ENCODE results near the gene CCDC85C.

Gene CCDC85C

DNA sequence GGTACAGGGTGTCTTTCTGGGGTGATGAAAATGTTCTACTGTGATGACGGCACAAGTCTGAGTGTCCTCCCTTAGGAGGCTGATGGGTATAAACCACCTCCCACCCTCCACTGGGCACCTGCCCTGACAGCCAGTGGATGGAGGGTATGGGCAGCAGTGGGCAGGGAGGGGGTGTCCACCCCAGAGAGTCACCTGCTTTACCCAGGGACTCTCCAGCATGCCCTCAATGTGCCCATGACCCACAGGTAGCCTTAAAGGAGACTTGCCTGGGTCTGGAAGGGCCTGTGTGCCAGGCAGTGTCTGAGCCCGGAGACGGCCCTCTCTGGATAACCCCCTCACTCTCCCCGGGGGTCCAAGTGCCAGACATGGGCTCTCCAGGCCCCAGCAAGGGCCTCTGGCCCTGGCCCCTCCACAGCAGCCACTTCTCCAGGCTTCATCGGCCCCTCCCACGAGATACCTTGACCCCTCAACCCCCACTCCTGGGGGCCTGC lies 84.0 kb downstream of the CCDC85C start:
- no peak for DNase-seq

DNA sequence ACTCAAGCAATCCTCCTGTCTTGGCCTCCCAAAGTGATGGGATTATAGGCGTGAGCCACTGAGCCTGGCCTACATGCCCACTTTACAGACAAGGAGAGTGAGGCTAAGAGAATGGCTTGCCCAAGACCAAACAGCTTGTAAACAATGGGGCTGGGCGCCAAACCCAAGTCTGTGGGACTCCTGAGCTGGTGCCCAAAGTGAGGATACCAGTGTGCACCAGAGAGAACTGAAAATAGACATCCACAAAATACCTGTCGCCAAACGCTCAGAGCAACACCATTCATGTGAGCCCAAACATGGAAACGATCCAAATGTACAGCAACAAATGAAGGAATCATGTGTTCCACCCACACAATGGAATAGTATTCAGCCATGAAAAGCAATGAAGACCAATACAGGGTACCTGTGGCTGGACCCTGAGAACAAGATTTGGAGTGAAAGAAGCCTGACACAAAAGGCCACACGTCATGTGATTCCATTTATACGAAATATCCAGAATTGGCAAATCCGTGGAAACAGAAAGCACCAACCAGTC lies 84.6 kb downstream of the CCDC85C start:
- DNase-seq, result no peak

DNA sequence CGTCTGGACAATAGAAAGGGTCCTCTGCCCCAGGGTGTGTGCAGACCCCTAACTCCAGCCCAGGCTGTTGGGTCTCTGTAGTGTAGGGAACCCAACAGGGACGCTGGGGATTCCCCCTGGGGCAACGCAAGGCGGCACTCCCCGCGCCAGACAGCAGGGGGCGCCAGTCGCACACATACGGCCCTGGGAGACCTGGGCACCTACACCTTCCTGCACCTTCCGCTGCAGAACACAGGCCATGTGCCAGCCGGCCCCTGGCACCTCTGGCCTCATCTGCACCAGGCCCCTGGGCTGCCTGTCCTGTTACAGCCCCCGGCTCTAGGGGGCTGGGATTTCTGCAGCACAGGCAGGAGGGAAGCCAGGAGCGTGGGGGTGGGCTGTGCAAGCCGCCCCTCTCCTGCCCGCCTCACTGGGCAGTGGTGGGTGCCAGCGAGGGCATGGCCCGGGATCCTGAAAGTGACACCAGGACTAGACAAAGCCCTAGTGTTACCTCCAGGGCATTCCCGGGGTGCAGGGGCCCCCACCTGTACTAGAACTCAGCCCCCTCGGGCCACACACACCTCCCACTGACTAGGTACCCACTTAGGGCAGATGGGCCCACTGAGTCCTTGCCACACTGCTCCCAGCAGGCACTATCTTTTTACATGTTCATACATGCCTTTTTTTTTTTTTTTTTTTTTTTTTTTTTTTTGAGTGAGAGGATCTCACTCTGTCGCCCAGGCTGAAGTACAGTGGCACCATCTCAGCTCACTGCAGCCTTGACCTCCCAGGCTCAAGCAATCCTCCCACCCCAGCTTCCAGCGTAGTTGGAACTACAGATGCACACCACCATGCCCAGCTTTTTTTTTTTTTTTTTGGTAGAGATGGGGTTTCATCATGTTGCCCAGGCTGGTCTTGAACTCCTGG lies 85.3 kb downstream of the CCDC85C start:
- DNase-seq, result peak; percentile 64

DNA sequence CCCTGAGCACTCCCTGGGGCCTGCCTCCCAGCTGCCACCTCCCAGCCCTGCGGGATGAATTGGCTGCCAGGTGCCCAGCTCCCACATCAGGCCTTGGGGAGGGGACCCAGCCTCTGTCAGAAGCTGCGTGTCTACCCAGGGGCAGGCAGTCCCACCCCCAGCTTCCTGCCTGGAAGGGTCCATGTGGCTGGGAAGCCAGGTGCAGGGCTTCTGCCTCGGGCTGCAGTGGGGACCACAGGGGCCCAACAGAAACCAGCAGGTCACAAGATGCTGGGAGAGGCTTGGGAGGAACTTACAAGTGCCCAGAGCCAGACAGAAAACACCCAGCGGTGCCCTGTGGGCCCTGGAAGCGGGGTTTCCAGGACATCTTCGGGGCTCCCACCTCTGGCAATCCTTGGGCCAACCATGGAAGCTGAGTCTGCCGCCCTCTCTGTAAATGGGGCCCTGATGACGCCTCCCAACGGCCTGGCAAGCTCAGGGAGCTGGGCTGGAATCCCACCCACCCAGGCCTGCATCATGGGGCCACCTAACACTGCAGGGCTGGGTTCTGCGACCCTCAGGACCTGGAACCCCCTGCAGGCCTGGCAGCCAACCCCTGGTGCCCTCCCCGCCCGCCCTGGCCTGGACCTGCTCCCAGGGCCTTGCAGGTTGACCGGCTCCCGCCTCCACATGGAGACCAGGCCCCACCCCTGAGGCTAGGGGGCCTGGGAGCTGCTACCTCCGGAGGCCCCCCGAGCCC lies 86.2 kb downstream of the CCDC85C start:
- DNase-seq, result no peak

DNA sequence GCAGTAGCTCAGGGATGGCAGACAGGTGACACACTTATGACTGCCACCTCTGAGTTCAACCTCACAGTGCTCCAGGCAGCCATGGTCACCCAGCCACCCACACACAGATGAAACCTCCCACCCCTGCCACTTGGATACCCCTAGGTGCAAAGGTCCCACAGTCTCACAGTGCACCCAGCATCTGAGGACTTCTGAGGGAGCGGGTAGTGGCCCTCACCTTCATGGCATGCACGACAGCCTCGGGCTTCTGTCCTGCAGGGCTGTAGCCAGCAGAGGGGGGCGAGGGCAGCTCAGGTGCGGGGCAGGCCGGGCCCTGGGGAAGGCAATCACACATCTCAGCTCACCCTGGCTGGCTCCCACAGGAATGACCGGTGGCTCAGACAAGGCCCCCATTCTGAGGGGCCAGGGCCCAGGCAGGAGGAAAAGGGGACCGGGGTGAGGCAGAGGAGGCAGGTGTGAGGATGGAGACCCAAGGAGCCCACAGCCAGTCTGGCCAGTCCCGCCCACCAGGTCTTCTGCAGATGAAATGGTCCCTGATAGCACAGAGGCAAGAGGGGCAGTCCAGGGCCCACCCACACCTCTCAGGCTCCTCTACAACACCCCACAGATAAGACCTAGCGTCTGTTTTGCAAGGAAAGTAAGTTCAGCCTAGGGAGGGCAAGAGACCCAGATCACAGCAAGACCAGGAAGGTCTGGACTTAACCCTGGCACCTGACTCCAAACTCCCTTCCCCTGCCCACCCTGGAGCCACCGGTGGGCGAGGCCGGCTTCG lies 87.0 kb downstream of the CCDC85C start:
- DNase-seq, result no peak

DNA sequence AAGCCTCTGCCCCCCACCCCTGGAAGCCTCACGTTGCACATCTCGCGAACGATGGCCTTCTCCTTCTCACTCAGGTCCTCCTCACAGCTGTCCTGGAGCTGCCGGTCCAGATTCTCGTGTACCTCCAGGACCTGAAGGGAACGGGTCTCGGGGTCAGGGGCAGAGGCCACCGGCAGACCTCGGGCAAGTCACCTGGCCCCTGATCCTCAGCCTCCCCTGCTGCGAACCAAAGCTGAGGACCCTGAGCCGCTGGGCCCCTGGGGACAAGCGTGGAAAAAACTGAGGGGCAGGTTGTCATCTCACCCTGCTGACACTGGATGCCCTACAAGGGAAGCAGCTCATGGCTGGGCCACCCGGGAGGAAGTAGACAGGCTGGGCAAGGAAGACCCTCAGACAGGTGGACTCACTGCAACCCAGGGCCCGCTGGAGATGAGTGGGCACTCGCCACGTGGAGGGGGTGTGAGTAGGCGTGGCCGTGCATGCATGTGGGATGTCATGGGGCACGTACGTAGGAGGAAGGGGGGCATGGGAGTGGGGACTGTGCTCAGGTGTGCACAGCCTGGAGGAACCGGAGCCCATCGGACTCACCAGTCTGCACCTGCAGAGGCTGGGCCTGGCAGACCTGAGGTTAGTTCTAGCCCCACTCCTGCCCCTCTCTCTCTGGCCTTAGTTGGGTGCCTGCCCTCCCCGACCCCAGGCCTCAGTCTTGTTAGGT lies 87.7 kb downstream of the CCDC85C start:
- DNase-seq, result no peak

DNA sequence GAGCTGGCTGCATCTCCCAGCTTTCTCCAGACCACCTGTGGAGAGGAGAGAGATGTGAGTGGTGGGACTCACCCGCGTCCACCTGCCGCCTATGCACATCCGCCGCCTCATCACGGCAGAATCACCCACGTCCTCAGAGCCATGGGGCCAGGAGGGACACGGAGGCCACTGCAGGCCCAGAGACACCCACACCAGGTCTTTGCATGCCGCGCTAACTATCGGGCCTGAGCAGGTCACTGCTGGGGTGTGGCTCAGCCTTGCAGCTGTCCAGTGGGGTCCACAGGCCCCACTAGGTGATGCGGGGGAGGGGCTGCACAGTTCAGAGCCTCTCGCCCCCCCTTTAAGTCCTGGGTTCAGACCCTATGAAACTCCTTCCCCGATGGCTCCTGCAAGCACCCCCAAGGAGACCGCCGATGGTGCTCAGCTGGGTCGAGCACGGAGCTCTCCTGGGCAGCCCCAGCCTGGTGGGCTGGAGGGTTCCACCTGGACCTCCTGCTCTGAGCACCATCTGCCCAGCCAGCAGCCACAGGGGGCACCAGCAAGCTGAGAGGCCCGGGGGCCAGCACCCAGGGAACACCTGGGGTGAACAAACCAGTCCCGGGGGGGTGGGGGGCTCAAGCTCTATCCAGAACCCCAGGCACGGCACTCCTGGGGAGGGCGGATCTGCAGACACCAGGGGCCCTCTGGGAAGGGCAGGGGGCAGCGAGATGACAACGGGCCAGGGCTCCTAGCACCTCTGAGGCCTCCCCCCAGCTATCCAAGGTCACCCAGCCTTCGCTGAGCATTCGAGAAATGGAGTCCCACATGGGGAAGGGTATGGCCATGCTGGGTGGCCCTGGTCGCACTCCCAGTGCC lies 88.5 kb downstream of the CCDC85C start:
- DNase-seq, result no peak

DNA sequence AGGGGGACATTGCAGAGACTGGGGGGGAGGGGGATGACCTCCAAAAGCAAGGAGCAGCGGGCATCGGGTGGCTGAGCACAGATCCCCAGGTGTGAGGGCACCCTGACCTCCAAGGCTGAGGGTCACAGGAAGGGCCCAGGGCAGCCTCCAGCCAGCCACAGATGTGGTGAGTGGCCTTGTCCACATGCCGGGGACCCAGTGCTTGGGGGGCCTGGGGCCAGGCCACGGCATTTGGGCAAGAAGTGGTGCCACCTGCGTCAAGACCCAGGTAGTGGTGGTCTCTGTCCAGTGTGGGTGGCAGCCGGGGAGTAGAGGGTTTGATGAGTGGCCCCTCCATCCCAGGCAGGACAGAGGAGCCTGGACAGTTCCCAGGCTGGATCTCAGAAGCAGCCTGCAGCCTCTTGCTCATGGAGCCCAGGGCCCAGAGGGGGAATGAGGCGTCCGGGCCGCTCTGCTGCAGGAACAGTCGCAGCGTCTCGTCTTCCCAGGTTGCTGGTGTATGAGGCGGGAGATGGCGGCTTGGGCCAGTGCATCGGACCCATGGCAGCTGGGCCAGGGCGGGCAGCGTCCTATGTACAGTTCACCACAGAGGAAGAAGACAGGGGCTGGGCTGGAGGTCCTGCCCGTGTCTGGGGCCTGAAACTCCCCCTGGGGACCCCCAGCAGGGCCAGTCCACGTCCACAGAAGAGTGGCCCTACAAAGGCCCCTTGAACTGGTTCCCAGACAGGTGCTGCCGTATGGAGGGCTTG lies 89.3 kb downstream of the CCDC85C start:
- no peak for DNase-seq

DNA sequence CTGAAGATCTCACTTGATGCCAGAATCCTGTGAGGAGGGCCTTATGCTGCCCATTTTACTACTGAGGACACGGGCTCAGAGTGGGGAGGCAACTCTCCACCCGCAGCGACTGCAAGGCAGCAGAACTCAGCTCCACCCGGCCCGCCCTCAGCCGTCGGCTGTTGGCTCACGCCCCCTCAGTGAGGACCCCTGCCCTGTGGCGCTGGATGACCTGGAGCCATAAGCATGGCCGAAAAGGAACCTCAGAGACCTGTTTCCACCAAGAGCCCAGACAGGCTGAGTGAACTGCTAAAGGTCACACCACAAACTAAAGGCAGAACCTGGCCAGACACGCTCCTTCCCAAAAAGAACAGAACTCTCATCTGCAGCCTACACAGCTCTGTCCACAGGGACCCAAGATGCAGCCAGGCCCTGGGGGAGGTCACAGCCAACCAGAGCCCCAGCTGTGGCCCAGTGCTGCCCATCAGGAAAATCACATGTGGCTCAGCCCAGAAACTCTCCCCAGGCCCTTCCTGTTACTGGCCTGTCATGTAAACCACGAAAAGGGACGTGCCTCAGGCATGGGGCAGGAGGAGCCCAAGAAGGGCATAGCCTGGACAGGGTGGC lies 90.0 kb downstream of the CCDC85C start:
- DNase-seq, result no peak

DNA sequence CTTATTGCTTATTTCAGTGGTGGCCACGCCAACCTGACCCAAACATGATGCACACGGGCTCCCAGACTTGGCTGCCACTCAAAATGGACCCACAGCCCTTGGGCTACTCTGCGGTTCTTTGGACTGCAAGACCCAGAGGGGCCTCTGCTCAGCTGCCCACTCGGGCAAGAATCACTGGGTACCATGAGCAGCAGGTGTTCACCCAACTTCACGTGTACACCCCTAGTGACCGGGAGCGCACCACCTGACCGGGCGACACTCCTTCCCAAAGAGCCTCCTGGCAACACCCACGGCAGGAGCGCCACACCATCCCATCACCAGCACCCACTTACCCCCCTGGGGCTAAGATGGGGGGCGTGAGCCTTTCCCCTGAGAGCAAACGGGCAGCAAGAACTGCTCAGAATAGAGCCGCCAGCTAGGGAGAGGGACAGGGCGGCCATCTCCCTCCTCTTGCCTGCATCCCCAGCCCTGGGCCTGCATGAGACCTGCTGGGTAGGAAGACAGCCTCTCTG lies 90.8 kb downstream of the CCDC85C start:
- DNase-seq, result no peak

DNA sequence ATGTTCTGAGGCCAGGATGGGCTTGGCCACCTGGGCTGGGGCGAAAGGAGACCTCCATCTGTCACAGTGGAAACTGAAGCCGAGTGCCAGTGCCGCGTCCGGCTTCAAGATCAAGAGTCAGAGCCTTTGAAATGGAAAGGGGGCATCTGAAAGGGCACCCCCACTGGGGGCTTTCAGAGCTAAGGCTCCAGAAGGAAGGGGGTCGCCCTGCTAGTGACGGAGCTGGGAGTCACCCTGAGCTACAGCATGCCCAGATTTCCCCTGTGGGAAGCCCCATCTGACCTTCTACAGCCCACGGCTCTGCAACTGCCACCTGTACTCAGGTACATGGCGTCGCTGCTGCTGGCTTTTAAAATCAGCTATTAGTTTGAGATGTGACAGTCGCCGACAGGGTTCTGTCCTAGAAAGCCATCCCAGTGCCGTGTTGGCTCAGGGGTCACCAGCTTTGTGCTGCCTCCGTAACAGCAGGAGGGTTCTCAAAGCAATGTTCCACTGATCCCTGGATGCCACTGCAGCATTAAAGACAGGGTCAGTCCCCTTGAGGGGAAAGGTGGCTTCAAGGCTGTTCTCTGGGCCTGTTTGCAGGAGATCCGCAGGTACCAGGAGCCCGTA lies 91.3 kb downstream of the CCDC85C start:
- DNase-seq, result no peak

DNA sequence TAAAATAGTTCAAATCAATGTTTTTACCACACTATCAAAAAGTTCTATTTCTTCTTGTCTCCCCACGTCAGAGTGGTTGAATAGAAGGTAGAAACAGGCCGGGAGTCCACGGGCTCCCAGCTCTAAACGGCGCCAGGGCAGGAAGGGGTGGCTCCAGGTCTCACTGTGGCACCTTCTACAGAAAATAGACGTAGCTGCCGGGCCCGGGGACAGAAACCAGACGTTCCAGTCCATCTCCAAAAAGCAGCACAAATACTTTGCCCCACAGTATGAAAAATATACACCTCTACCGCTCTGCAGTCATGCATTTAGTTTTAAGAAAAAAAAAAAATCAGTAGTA lies 91.9 kb downstream of the CCDC85C start:
- no peak for DNase-seq

DNA sequence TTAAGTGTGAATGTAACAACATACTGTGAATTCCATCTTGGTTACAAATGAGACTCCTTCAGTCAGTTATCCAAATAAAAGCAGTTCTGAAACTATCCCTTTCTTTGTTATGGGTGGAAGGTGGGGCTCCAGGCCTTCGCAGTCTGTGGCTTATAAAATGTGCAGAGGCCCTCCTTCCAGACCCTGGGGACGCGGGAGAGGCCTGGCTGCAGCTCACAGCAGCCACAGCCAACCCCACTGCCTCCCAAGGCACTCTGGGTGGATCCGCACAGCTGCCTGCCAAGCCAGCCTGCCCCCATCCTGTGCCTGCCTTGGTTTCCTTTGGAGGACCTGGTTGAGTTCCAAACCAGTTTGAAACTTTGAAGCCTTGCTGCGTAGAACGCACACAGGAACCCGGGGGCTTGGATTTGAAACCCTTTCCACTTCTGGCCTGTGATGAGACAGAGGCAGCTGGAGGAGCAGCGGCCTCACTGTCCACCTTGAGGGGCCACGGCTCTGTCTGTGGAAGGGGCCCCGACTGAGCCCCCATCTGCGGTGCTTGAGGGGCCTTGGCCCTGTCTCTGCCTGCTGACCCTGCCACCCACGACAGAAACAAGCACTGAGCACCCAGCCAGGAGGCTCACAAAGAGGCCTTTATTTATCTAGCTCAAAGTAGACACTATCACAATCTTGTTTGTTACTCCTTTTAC lies 92.4 kb downstream of the CCDC85C start:
- no peak for DNase-seq

DNA sequence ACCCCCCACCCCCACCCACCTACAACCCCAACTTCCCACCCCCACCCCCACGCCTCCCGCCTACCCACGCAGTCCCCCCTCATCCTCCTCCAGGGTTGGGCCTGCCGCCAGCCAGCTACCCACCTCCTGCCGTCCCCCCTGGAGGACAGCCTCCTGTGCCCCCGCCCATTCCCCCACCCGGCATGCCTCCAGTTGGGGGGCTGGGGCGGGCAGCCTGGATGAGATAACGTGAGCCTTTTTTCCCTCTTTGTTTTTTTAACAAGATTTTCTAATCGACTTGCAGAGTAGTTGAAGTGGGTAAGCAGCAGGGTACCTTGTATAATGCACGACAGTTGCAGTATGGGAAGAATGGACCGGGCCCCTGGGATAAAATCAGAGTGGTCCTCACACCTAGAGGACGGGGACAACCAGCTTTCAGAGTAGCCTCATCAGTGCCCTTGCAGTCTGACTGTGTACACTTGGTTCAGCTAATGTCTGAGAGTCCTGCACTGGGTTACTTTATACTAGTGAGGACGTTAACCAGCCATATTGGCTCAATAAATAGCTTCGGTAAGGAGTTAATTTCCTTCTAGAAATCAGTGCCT lies 93.4 kb downstream of the CCDC85C start:
- DNase-seq, result no peak

DNA sequence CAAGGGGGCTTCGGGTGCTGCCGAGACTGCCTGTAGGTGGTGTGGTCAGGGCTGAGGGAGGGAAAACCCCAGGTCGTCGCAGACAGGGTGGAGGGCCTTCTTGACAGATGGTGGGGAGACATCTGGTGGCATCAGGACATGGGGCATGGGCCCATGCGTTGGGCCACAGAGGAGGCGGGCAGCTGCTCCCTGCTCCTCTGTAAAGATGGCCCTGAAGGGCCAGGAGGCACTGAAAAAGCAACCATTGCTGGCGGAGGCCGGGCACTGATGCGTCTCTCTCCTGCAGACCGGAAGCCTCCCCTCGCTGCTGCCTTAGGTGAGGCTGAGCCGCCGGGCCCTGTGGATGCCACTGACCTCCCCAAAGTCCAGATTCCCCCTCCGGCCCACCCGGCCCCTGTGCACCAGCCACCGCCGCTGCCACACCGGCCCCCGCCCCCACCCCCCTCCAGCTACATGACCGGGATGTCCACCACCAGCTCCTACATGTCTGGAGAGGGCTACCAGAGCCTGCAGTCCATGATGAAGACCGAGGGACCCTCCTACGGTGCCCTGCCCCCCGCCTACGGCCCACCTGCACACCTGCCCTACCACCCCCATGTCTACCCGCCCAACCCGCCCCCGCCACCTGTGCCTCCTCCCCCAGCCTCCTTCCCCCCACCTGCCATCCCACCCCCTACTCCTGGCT lies 94.0 kb downstream of the CCDC85C start:
- DNase-seq, result no peak

DNA sequence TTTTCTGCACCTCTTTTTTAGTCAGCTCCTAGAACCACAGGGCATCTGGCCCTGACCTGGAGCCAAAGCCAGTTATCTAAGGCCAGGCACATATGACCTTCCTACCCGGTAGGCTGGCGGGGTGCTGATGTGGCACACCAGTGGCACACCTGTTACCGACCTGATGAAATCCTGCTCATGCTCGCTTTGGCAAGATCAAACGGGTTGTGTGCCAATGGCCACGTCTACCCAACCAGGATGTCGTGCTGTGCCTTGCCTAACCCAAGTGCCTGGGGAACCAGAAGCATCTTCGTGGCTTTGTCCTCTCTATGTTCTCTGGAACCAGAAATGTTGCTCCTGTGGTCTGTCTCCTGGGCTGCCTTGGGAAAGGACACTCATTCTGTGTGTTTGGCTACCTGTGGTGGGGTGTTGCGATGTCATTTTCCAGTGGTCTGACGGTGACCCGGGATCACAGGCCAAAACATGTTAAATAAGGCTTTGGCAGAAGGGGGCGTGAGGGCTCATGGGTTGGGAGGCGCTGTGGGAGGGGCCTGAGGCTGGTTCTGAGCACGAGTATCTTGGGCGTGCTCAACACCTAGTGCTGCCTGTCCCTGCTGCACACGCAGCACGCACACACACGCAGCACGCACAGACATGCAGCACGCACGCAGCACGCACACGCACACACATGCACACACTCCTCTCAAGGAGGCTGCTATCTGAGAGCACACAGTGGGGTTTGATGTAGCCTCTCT lies 94.9 kb downstream of the CCDC85C start:
- DNase-seq, result no peak
